H9 (cell line): ENCODE measurements around the gene IL5RA. TPM values are rescaled to one million over a fixed set of nuclear protein-coding genes. Genes with fewer than 3 reads are reported as not detected.

Source experiments
- DNase-seq: peaks from one replicate; pipeline ENCODE4 v3.0.0-alpha.2; 2017
- H2AFZ ChIP-seq: one replicate; pipeline ENCODE4 v1.6.1; 2013; ENCODE audit warnings: mild to moderate bottlenecking, low read length, control low read depth, moderate library complexity
- H2AK5ac ChIP-seq: 2 replicates; pipeline ENCODE4 v1.6.1; 2013; ENCODE audit warnings: low read length, control low read depth, mixed read lengths; ENCODE audit not compliant: insufficient read length
- H2BK120ac ChIP-seq: one replicate; pipeline ENCODE4 v1.6.1; 2013; ENCODE audit warnings: low read depth, mild to moderate bottlenecking, low read length, control low read depth, inconsistent platforms; ENCODE audit not compliant: poor library complexity, severe bottlenecking
- H2BK12ac ChIP-seq: 2 replicates; pipeline ENCODE4 v1.6.1; 2013; ENCODE audit warnings: low read length, control low read depth, mixed read lengths, low read depth; ENCODE audit not compliant: insufficient read length
- H2BK15ac ChIP-seq: 2 replicates; pipeline ENCODE4 v1.6.1; 2013; ENCODE audit warnings: low read depth, low read length, control low read depth
- H2BK20ac ChIP-seq: one replicate; pipeline ENCODE4 v1.6.1; 2013; ENCODE audit warnings: low read depth, mild to moderate bottlenecking, low read length, control low read depth, inconsistent platforms; ENCODE audit not compliant: poor library complexity, severe bottlenecking
- H2BK5ac ChIP-seq: 2 replicates; pipeline ENCODE4 v1.6.1; 2013; ENCODE audit warnings: low read length, control low read depth, mixed read lengths; ENCODE audit not compliant: insufficient read length
- H3K14ac ChIP-seq: 2 replicates; pipeline ENCODE4 v1.6.1; 2013; ENCODE audit warnings: low read length, control low read depth; ENCODE audit not compliant: insufficient read depth
- H3K18ac ChIP-seq: 2 replicates; pipeline ENCODE4 v1.6.1; 2013; ENCODE audit warnings: low read depth, mild to moderate bottlenecking, mixed read lengths, low read length, control low read depth; ENCODE audit not compliant: insufficient read length
- H3K23ac ChIP-seq: 2 replicates; pipeline ENCODE4 v1.6.1; 2013; ENCODE audit warnings: low read length, control low read depth, mixed read lengths, low read depth; ENCODE audit not compliant: insufficient read length
- H3K23me2 ChIP-seq: 2 replicates; pipeline ENCODE4 v1.6.1; 2013; ENCODE audit warnings: low read depth, mild to moderate bottlenecking, mixed read lengths, low read length, control low read depth; ENCODE audit not compliant: insufficient read length, poor library complexity, severe bottlenecking
- H3K27ac ChIP-seq: 2 replicates; pipeline ENCODE4 v1.5.1; 2013; ENCODE audit warnings: low read length, control low read depth, mixed read lengths, low read depth; ENCODE audit not compliant: insufficient read length
- H3K27me3 ChIP-seq: 2 replicates; pipeline ENCODE4 v1.6.1; 2013; ENCODE audit warnings: low read length, control low read depth, inconsistent platforms; ENCODE audit not compliant: insufficient read depth
- H3K4ac ChIP-seq: 2 replicates; pipeline ENCODE4 v1.6.1; 2013; ENCODE audit warnings: low read depth, mild to moderate bottlenecking, control low read depth, inconsistent platforms, low read length, moderate library complexity
- H3K4me1 ChIP-seq: 2 replicates; pipeline ENCODE4 v1.6.1; 2013; ENCODE audit warnings: low read length, control low read depth, inconsistent platforms; ENCODE audit not compliant: insufficient read depth
- H3K4me2 ChIP-seq: 2 replicates; pipeline ENCODE4 v1.6.1; 2013; ENCODE audit warnings: low read length, control low read depth, mixed read lengths; ENCODE audit not compliant: insufficient read length, insufficient read depth
- H3K56ac ChIP-seq: 2 replicates; pipeline ENCODE4 v1.6.1; 2013; ENCODE audit warnings: low read depth, mild to moderate bottlenecking, mixed read lengths, low read length, control low read depth; ENCODE audit not compliant: insufficient read length
- H3K79me1 ChIP-seq: 2 replicates; pipeline ENCODE4 v1.6.1; 2013; ENCODE audit warnings: low read depth, mild to moderate bottlenecking, moderate library complexity, low read length, control low read depth, inconsistent platforms; ENCODE audit not compliant: insufficient read depth, poor library complexity, severe bottlenecking
- H3K79me2 ChIP-seq: 2 replicates; pipeline ENCODE4 v1.6.1; 2013; ENCODE audit warnings: low read length, control low read depth, inconsistent platforms; ENCODE audit not compliant: insufficient read depth
- H3K9ac ChIP-seq: 2 replicates; pipeline ENCODE4 v1.6.1; 2013; ENCODE audit warnings: low read length, control low read depth, mixed read lengths; ENCODE audit not compliant: insufficient read length; ENCODE audit errors: extremely low read depth
- H3K9me3 ChIP-seq: one replicate; pipeline ENCODE4 v1.6.1; 2013; ENCODE audit warnings: low read depth, low read length, inconsistent platforms; ENCODE audit not compliant: control insufficient read depth
- H3T11ph ChIP-seq: one replicate; pipeline ENCODE4 v1.6.1; 2013; ENCODE audit warnings: mild to moderate bottlenecking, low read length, control low read depth, inconsistent platforms
- H4K20me1 ChIP-seq: one replicate; pipeline ENCODE4 v1.6.1; 2013; ENCODE audit not compliant: control insufficient read depth, insufficient read length, insufficient read depth
- H4K5ac ChIP-seq: 2 replicates; pipeline ENCODE4 v1.6.1; 2013; ENCODE audit warnings: low read depth, mild to moderate bottlenecking, mixed read lengths, low read length, control low read depth; ENCODE audit not compliant: insufficient read length
- H4K8ac ChIP-seq: replicated peaks from 2 replicates; pipeline ENCODE4 v1.6.1; 2013; ENCODE audit warnings: low read length, control low read depth, mixed read lengths, low read depth; ENCODE audit not compliant: insufficient read length
- H4K91ac ChIP-seq: 2 replicates; pipeline ENCODE4 v1.6.1; 2013; ENCODE audit warnings: low read depth, mild to moderate bottlenecking, moderate library complexity, mixed read lengths, low read length, control low read depth; ENCODE audit not compliant: insufficient read length
- H3K27ac Mint-ChIP-seq, 3 experiments: 2 replicates in 2 of 3; 3 replicates in 1 of 3; pipeline ENCODE4 v1.8.0; 2020 to 2021; ENCODE audit warnings: mixed read lengths in 3 of 3, mild to moderate bottlenecking in 1 of 3, moderate library complexity in 1 of 3
- H3K27me3 Mint-ChIP-seq: 2 replicates; pipeline ENCODE4 v1.8.0; 2021; ENCODE audit warnings: low read depth, mild to moderate bottlenecking, moderate library complexity, mixed read lengths
- H3K36me3 Mint-ChIP-seq, 3 experiments: 2 replicates in 2 of 3; 3 replicates in 1 of 3; pipeline ENCODE4 v1.8.0; 2020 to 2021; ENCODE audit warnings: low read depth in 3 of 3, mixed read lengths in 3 of 3; ENCODE audit not compliant: insufficient read depth in 1 of 3
- H3K4me1 Mint-ChIP-seq, 2 experiments: 2 replicates each; pipeline ENCODE4 v1.8.0; 2020; ENCODE audit warnings: mixed read lengths in 2 of 2
- H3K4me3 Mint-ChIP-seq, 2 experiments: 2 replicates in 1 of 2; 3 replicates in 1 of 2; pipeline ENCODE4 v1.8.0; 2020 to 2021; ENCODE audit warnings: mild to moderate bottlenecking in 2 of 2, mixed read lengths in 2 of 2, moderate library complexity in 1 of 2
- H3K9me3 Mint-ChIP-seq, 2 experiments: 2 replicates in 1 of 2; 3 replicates in 1 of 2; pipeline ENCODE4 v1.8.0; 2020; ENCODE audit warnings: mild to moderate bottlenecking in 2 of 2, mixed read lengths in 2 of 2, moderate library complexity in 1 of 2
- WGBS: extraction: QIAGEN DNeasy Blood & Tissue Kit; methylation state at CpG from one replicate; pipeline ENCODE4 v1.1.7; 2013; ENCODE audit warnings: missing lambda C conversion rate, low lambda C conversion rate, mixed read lengths; ENCODE audit not compliant: insufficient read length; ENCODE audit errors: extremely low coverage; 5-methylcytosine and 5-hydroxymethylcytosine counted together
- total RNA-seq: library from RNA; stranded (reverse); gene quantifications from 2 replicates; pipeline ENCODE4 v1.2.1, GENCODE V29; 2021
- TF ChIP-seq, protein P1 (sequence below): fragments of 200-600 bp; sonication (generic); conservative IDR thresholded peaks from 3 replicates; pipeline ENCODE4 v1.8.0; 2021; ENCODE audit warnings: antibody characterized with exemption, mild to moderate bottlenecking

IL5RA gene
- total RNA-seq, 1 experiment from 2014 or later = not detected

DNA sequence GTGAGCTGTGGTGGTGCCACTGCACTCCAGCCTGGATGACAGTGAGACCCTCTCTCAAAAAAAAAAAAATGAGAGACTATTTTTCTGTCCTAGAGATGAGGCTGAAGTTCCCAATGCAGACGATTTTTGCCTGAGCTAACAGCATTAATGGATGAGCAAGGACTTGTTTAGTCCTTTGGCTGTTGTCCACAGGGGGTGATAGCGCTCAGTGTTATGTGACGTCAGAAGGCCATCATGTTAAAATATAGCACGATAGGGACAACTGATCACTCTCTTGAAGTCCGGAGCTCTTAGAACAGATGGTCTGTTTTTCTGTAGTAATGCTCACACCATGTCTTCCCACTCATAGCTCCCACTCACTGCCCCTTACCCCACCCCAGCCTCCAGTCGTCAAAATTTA is 23.3 kb upstream of the IL5RA start:
- no peak overlapping the region for H3K4me3 Mint-ChIP-seq
- no peaks in the 10 kb centered on the region for H3K27me3 Mint-ChIP-seq
- H3K79me2 ChIP-seq = peaks cover 5% of the 10 kb centered on the region; the same call in 1 of the 2 replicates

More for the DNA sequence above, 23.3 kb upstream of the IL5RA start:
- H4K8ac ChIP-seq = no peak overlapping the region
- no peak for DNase-seq
- H2AK5ac ChIP-seq = no peak overlapping the region
- no peak overlapping the region for H4K5ac ChIP-seq
- no peak overlapping the region for H2BK120ac ChIP-seq
- no peaks in the 10 kb centered on the region for H3K9me3 ChIP-seq
- Mint-ChIP-seq H3K9me3 (no peaks in the 10 kb centered on the region), H3K27ac (no peak overlapping the region), H3K36me3 (peaks cover 26 to 52% (median 51%) of the 10 kb centered on the region in 3 experiments), H3K4me1 (peaks cover 4 to 8% of the 10 kb centered on the region in 2 experiments; a peak in 3 of 4 replicates)
- H2BK15ac ChIP-seq = no peak overlapping the region
- no peak overlapping the region for H3T11ph ChIP-seq
- no peak overlapping the region for H3K4ac ChIP-seq
- H3K14ac ChIP-seq = no peak overlapping the region
- no peaks in the 10 kb centered on the region for H3K23me2 ChIP-seq
- no peak overlapping the region for H3K4me2 ChIP-seq
- H3K27me3 ChIP-seq = no peaks in the 10 kb centered on the region
- no peak overlapping the region for H2BK20ac ChIP-seq
- WGBS = no CpG with 5 or more reads among the region's 6 CpGs
- TF ChIP-seq, protein P1, sequence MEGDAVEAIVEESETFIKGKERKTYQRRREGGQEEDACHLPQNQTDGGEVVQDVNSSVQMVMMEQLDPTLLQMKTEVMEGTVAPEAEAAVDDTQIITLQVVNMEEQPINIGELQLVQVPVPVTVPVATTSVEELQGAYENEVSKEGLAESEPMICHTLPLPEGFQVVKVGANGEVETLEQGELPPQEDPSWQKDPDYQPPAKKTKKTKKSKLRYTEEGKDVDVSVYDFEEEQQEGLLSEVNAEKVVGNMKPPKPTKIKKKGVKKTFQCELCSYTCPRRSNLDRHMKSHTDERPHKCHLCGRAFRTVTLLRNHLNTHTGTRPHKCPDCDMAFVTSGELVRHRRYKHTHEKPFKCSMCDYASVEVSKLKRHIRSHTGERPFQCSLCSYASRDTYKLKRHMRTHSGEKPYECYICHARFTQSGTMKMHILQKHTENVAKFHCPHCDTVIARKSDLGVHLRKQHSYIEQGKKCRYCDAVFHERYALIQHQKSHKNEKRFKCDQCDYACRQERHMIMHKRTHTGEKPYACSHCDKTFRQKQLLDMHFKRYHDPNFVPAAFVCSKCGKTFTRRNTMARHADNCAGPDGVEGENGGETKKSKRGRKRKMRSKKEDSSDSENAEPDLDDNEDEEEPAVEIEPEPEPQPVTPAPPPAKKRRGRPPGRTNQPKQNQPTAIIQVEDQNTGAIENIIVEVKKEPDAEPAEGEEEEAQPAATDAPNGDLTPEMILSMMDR = no peak
- no peak overlapping the region for H3K18ac ChIP-seq
- H3K4me1 ChIP-seq = no peaks in the 10 kb centered on the region
- no peak overlapping the region for H2AFZ ChIP-seq
- H4K20me1 ChIP-seq = no peaks in the 10 kb centered on the region
- no peak overlapping the region for H3K9ac ChIP-seq
- H2BK5ac ChIP-seq = no peak overlapping the region
- H2BK12ac ChIP-seq = no peak overlapping the region
- no peak overlapping the region for H3K27ac ChIP-seq
- H4K91ac ChIP-seq = no peak overlapping the region
- no peaks in the 10 kb centered on the region for H3K79me1 ChIP-seq
- no peak overlapping the region for H3K56ac ChIP-seq
- H3K23ac ChIP-seq = no peak overlapping the region
